ENCODE measurements around the gene DRC7. TPM values are rescaled to one million over a fixed set of nuclear protein-coding genes. Genes with fewer than 3 reads are reported as not detected.
"Not testable (repeated sequence)": the region's sequence is repeated elsewhere in the genome, so short reads cannot be mapped to it uniquely, and the experiment has no call there.

DRC7 gene
- total RNA-seq, 1 donor from 2014 or later: not detected

GRCh38 chr16:57761957-57762356 lies 67.4 kb downstream of the DRC7 start:
- ATAC-seq (ENCODE audit: poor library complexity): no peak
- DNase-seq: no peak
- intact Hi-C loops (cut with DNase I): no loop called here

- DNase-seq (no peak), ATAC-seq (ENCODE audit: poor library complexity) (no peak)
- intact Hi-C loops (cut with DNase I): no loop called here
These were observed 67.9 kb downstream of the DRC7 start for GRCh38 chr16:57762365-57763040.

GRCh38 chr16:57763285-57764005 lies 68.8 kb downstream of the DRC7 start:
- ATAC-seq (ENCODE audit: poor library complexity): no peak
- no peak for DNase-seq
- intact Hi-C loops (cut with DNase I): no loop called here

GRCh38 chr16:57764006-57764340 lies 69.4 kb downstream of the DRC7 start:
- intact Hi-C loops (cut with DNase I): no loop called here
- DNase-seq: no peak
- no peak for ATAC-seq (ENCODE audit: poor library complexity)

GRCh38 chr16:57764341-57765159 lies 69.9 kb downstream of the DRC7 start:
- ATAC-seq (ENCODE audit: poor library complexity) (peak; percentile 6), DNase-seq (no peak)
- intact Hi-C loops (cut with DNase I): no loop called here

- intact Hi-C loops (cut with DNase I): no loop called here
- no peak for DNase-seq
- ATAC-seq (ENCODE audit: poor library complexity): no peak
These were observed 70.6 kb downstream of the DRC7 start for GRCh38 chr16:57765160-57765728.

GRCh38 chr16:57766714-57767348 lies 72.2 kb downstream of the DRC7 start:
- intact Hi-C loops (cut with DNase I): no loop called here
- DNase-seq (no peak), ATAC-seq (ENCODE audit: poor library complexity) (no peak)

GRCh38 chr16:57769541-57770145 lies 75.0 kb downstream of the DRC7 start:
- DNase-seq: no peak

GRCh38 chr16:57770361-57770760 lies 75.8 kb downstream of the DRC7 start:
- no peak for ATAC-seq (ENCODE audit: poor library complexity)
- intact Hi-C loops (cut with DNase I): no loop called here
- no peak for DNase-seq

More at GRCh38 chr16:57769541-57770145, 75.0 kb downstream of the DRC7 start:
- no peak for ATAC-seq (ENCODE audit: poor library complexity)
- intact Hi-C loops (cut with DNase I): no loop called here

- ATAC-seq (ENCODE audit: poor library complexity) (no peak), DNase-seq (no peak)
- intact Hi-C loops (cut with DNase I): no loop called here
These were observed 76.7 kb downstream of the DRC7 start for GRCh38 chr16:57771141-57771785.

- DNase-seq (no peak), ATAC-seq (ENCODE audit: poor library complexity) (no peak)
- intact Hi-C loops (cut with DNase I): no loop called here
These were observed 78.4 kb downstream of the DRC7 start for GRCh38 chr16:57773019-57773418.

GRCh38 chr16:57773655-57774295 lies 79.2 kb downstream of the DRC7 start:
- intact Hi-C loops (cut with DNase I): no loop called here
- peak; percentile 67 for DNase-seq
- ATAC-seq (ENCODE audit: poor library complexity): peak; percentile 79

GRCh38 chr16:57774705-57775285 lies 80.2 kb downstream of the DRC7 start:
- DNase-seq (no peak), ATAC-seq (ENCODE audit: poor library complexity) (no peak)
- intact Hi-C loops (cut with DNase I): no loop called here

- intact Hi-C loops (cut with DNase I): no loop called here
- ATAC-seq (ENCODE audit: poor library complexity) (no peak), DNase-seq (no peak)
These were observed 81.3 kb downstream of the DRC7 start for GRCh38 chr16:57775661-57776469.

- intact Hi-C loops (cut with DNase I): no loop called here
- ATAC-seq (ENCODE audit: poor library complexity) (no peak), DNase-seq (no peak)
These were observed 84.1 kb downstream of the DRC7 start for GRCh38 chr16:57778658-57779057.

- ATAC-seq (ENCODE audit: poor library complexity); intact Hi-C loops (cut with DNase I); DNase-seq: not testable (repeated sequence)
These were observed 85.2 kb downstream of the DRC7 start for GRCh38 chr16:57779836-57780235.

Measured in Right ventricle myocardium superior (tissue), 1 donor.